Neutrophil (primary cell): ENCODE data around the gene BMX.

ENCODE experiments used
- H3K27ac ChIP-seq: fragments of 200-600 bp; sonication (generic); 2 replicates; pipeline ENCODE4 v1.5.1; 2016; ENCODE audit warnings: mild to moderate bottlenecking, moderate library complexity
- H3K27me3 ChIP-seq: fragments of 200-600 bp; sonication (generic); 2 replicates; pipeline ENCODE4 v1.6.0; 2016; ENCODE audit warnings: mild to moderate bottlenecking
- H3K36me3 ChIP-seq: fragments of 200-600 bp; sonication (generic); 2 replicates; pipeline ENCODE4 v1.5.1; 2017
- H3K4me1 ChIP-seq, 2 experiments: fragments of 200-600 bp in 1 of 2; sonication (generic) in 1 of 2; 1 replicate in 1 of 2; 2 replicates in 1 of 2; pipeline versions ENCODE4 v1.5.1 to v1.6.1; 2013 to 2016; ENCODE audit warnings: low read depth in 1 of 2, low read length in 1 of 2, mild to moderate bottlenecking in 1 of 2, moderate library complexity in 1 of 2; ENCODE audit not compliant: control insufficient read depth in 1 of 2, insufficient read depth in 1 of 2
- H3K4me3 ChIP-seq, 2 experiments: fragments of 200-600 bp in 1 of 2; sonication (generic) in 1 of 2; 1 replicate in 1 of 2; 2 replicates in 1 of 2; pipeline ENCODE4 v1.5.1; 2013 to 2016; ENCODE audit warnings: low read depth in 1 of 2, low read length in 1 of 2, mild to moderate bottlenecking in 1 of 2, moderate library complexity in 1 of 2
- H3K9me3 ChIP-seq: fragments of 200-600 bp; sonication (generic); 2 replicates; pipeline ENCODE4 v1.5.1; 2016
- TF ChIP-seq, protein P1 (sequence below): fragments of 200-600 bp; sonication (generic); IDR thresholded peaks from 2 replicates; pipeline ENCODE4 v1.5.1; 2016; ENCODE audit warnings: antibody characterized with exemption

The BMX gene

DNA sequence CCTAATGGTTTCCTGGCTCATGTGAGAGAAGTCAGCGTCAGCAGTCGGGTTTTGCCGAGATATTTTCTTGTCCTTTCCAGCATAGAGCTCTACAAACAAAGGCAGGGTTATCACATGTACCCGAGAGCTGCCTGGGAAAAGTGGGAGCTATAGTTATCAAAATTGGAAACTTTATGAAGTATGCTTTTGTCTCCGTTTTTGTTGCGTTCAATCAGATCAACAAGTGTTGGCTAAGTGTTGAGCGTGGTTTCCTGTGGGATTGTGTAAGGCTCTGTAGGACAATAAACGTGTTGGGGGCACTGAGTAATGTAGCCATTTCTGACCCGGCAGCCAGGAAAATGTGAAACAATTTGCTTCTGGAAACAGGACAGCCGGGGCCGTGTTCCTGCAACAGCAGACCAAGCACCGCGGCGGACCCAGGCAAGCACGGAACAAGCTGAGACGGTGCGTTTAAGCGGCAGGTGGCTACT lies at the start of gene BMX:
Gene BMX (plus strand): TSS at position 311 of the 470 bp plus-strand sequence. CDS start 7,547 bp downstream, outside the sequence.
- Histone ChIP-seq H3K9me3 (no peaks in the 10 kb centered on the region), H3K27me3 (no peaks in the 10 kb centered on the region), H3K4me3 (peak within 1 kb of the TSS; percentile 57 to 71), H3K4me1 (peaks cover 53 to 69% of the 10 kb centered on the region in 2 experiments), H3K27ac (peak within 1 kb of the TSS; percentile 87), H3K36me3 (no peaks in the 10 kb centered on the region)
- TF ChIP-seq, protein P1, sequence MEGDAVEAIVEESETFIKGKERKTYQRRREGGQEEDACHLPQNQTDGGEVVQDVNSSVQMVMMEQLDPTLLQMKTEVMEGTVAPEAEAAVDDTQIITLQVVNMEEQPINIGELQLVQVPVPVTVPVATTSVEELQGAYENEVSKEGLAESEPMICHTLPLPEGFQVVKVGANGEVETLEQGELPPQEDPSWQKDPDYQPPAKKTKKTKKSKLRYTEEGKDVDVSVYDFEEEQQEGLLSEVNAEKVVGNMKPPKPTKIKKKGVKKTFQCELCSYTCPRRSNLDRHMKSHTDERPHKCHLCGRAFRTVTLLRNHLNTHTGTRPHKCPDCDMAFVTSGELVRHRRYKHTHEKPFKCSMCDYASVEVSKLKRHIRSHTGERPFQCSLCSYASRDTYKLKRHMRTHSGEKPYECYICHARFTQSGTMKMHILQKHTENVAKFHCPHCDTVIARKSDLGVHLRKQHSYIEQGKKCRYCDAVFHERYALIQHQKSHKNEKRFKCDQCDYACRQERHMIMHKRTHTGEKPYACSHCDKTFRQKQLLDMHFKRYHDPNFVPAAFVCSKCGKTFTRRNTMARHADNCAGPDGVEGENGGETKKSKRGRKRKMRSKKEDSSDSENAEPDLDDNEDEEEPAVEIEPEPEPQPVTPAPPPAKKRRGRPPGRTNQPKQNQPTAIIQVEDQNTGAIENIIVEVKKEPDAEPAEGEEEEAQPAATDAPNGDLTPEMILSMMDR = no peak

DNA sequence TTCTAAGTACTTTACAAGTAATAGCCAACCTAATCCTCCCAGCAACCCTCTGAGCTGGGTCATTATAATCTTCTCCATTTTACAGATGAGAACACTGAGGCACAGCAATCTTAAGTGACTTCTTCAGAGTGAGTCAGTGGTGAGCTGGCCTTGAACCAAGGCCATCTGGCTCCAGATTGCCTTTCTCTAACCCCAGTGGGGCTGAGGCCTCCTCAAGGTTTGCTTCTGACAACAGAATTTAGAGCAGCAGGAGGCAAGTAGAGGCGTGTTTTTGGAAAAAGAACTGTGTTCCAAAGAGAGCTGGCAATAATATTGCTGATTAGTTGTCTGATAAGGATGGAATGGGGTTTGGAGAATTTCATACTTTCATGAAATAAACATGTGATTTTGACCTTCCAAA lies 48.7 kb upstream of the BMX start:
- no peak overlapping the region for H3K4me3 ChIP-seq
- no peaks in the 10 kb centered on the region for H3K4me1 ChIP-seq
- TF ChIP-seq, protein P1 = no peak
- H3K36me3 ChIP-seq = no peaks in the 10 kb centered on the region
- H3K27ac ChIP-seq = no peak overlapping the region
- no peaks in the 10 kb centered on the region for H3K9me3 ChIP-seq
- no peaks in the 10 kb centered on the region for H3K27me3 ChIP-seq

DNA sequence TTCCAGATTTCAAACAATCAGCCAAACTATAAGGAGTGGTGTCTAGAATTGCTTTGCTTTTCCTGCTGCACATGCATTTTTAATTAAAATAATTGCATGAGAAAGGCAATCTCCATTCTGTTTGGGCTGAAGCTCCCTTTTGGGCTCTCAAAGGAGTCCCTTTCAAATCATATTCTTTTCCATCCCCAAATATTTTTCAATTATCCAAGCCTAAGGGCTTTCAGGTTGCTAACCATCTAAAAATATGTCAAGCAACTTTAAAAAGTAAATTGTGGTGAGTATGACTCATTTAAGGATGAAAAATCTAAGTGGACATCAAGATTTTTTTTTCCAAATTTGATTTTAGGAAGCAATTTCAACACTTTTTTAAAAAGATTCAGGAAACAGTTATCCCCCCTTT lies 35.9 kb upstream of the BMX start:
- no peaks in the 10 kb centered on the region for H3K36me3 ChIP-seq
- no peak overlapping the region for H3K27ac ChIP-seq
- H3K27me3 ChIP-seq = no peaks in the 10 kb centered on the region
- TF ChIP-seq, protein P1 = no peak
- no peaks in the 10 kb centered on the region for H3K9me3 ChIP-seq
- no peak overlapping the region for H3K4me3 ChIP-seq
- peaks cover 0 to 5% of the 10 kb centered on the region in 2 experiments for H3K4me1 ChIP-seq

DNA sequence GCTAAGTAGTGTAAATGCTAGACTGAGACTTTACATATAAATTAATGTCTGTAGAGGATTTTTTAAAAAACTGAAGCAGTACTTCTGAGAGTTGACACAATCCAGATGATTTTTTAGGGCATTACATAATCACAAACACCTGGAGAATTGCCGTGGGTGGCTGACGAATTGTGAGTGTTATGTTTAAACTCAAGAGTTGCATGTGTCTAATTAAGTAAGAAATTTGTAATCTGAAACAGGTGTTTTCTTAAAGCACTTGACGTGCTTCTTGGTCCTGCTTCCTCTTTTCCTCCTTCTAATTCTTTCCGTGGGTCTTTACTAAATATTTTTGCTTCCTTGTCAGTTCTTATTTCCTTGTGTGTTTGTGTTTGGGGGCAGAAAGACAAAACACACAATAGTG lies 35.3 kb upstream of the BMX start:
- no peaks in the 10 kb centered on the region for H3K9me3 ChIP-seq
- no peak overlapping the region for H3K27ac ChIP-seq
- H3K4me3 ChIP-seq = no peak overlapping the region
- TF ChIP-seq, protein P1 = no peak
- H3K36me3 ChIP-seq = no peaks in the 10 kb centered on the region
- H3K4me1 ChIP-seq = peaks cover 0 to 5% of the 10 kb centered on the region in 2 experiments
- no peaks in the 10 kb centered on the region for H3K27me3 ChIP-seq

DNA sequence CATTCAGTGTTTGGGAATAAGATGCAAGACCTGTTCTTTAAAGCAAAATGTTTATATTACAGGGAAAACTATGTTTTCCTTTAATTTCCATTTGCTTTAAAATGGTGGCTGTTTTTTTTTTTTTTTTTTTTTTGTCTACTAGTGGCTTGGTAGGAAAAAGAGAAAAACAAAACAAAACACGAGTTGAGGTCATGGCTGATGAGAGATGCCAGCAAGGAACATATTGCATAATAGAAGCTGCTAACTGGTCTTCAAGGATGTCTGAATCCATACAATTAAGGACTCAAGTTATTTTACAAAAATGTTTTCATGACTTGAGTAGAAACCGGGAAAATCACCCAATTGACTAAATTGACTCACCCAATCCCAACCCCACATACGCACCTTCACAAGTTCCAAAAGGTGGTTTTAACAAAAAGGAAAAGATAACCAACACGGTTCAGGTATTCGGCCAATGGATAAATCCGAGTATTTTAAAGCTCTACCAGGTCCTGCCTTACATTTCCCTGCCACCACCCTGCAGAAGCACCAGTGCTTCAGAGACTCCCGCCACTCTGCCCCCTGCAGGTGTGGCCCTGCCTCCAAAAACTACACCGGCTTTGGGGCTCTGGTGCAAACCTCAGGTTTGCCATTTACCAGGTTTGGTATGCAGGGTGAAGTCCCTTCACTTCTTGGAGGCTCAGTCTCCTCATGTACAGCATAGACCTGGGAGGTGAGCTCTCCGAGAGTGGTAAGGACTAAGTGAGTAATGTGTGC lies 34.5 kb upstream of the BMX start:
- Histone ChIP-seq H3K27me3 (no peaks in the 10 kb centered on the region), H3K4me1 (peaks cover 0 to 5% of the 10 kb centered on the region in 2 experiments), H3K27ac (no peak overlapping the region), H3K36me3 (no peaks in the 10 kb centered on the region), H3K9me3 (no peaks in the 10 kb centered on the region), H3K4me3 (no peak overlapping the region)
- TF ChIP-seq, protein P1 = no peak
